Eye (tissue), 1 donor: ENCODE results near the gene CAPN12.

ENCODE experiments used
- DNase-seq: peaks from one replicate; pipeline ENCODE4 v3.0.0-alpha.2; 2015

The CAPN12 gene

DNA sequence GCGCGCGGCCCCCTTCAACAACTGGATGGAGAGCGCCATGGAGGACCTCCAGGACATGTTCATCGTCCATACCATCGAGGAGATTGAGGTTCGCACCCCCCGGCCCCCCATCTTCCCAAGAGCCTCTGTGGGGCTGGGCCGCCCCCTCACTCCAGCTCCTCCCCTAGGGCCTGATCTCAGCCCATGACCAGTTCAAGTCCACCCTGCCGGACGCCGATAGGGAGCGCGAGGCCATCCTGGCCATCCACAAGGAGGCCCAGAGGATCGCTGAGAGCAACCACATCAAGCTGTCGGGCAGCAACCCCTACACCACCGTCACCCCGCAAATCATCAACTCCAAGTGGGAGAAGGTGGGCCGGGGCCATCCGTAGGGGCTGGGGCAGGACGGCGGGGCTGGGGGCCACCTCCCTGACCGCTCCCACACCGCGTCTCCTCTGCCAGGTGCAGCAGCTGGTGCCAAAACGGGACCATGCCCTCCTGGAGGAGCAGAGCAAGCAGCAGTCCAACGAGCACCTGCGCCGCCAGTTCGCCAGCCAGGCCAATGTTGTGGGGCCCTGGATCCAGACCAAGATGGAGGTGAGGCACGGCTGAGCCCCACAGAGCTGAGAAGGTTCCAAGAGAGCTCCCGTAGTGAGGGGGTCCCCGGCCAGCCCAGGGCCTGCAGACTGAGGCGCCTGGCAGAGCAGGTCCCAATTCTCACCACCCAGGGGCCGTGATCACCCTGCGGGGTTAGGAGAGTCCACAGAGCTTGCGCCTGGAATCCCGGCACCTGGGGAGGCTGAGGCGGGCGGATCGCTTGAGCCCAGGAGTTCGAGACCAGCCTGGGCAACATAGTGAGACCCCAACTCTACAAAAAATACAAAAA lies 20.1 kb downstream of the CAPN12 start:
- DNase-seq, result no peak

- no peak for DNase-seq
Measured at GRCh38 chr19:38723606-38723965, 20.7 kb downstream of the CAPN12 start.

- no peak for DNase-seq
Measured at GRCh38 chr19:38722947-38723605, 21.2 kb downstream of the CAPN12 start.

- DNase-seq, result peak; percentile 78
Measured at GRCh38 chr19:38721979-38722773, 22.1 kb downstream of the CAPN12 start.

DNA sequence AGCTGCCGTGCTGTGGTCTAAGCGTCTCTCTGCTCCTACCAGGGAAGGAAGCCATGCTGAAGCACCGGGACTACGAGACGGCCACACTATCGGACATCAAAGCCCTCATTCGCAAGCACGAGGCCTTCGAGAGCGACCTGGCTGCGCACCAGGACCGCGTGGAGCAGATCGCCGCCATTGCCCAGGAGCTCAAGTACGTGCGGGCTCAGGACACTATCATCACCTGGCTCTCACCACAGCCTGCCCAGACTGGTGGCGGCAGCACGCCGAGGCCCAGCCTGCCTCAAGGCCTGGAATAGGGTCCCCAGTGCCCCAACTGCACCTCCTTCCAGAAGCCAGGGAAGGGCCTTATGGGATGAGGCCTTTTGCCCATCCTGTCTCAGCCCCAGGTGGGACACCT lies 22.8 kb downstream of the CAPN12 start:
- no peak for DNase-seq

- DNase-seq, result no peak
Measured at GRCh38 chr19:38720559-38721236, 23.6 kb downstream of the CAPN12 start.

DNA sequence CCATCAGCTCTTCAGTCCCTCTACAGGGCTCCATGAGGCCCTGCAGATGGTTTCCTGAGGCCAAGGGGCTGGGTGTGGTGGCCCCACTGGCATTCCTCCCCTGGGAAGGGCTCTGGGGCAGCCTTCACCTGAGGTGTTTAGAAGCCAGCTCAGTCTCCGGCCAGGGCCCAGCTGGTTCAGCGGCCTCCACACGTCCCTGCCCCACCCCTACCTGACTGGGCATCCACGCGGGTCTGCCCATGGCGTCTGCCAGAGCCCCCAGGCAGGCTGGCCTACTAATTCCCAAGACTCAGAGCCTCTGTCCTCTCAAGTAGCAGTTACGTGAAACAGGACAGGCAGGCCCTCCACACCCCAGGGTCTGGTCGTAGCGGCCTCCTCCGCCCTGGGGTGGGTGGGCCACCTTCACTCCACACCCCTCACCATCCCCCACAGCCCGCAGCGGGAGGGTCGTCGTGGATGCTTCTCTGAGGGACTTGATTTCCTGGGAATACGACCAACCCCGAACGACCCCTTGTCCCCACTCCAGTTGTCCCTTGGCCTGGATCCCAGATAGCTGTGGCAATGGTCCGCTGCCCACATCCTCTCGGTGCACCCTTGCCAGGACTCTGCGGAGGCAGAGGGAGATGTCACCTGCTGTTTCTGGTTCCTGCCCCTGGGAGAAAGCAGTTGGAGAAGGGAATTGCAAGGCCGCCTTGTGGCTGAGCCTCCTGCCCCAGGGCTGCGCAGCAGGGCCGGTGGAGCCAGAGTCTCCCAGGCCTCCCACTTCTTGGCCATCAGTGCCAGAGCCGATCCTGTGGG lies 24.3 kb downstream of the CAPN12 start:
- no peak for DNase-seq

DNA sequence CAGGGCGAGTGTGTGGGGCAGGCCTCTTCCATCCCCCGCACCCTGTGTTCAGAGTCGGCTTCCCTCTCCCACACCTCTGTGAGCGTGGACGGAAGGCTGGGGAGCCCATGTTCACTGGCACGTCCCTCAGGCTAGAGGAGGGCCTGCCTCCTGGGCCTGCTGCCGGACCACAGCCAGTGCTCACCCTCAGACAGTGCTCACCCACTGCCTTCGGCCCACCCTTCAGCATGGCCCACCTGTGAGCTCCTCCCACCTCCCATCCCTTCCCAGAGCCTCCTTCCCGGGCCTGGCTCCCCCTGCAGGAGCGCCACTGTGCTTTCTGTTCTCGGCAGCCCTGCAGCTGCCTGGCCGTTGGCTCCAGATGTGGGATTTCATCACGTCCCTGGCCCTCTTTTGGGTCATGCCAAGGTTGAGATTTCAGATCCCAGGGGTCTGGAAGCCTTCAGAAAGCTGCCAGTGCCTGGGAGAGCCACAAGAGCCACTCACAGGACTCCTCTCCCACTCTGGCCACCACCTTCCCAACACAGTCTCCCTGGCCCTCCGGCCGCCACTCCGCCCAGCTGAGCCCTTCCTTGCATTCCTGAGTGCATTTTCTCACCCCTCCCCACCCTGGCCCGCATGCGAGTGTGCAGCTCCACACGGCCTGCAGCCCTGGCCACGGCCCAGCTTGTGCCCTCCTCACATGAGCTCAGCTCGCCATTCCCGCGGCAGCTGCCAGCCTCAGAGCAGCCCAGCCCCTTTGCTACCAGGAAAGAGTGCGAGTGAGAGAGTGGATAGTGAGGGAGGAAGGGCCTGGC lies 25.3 kb downstream of the CAPN12 start:
- DNase-seq, result no peak

DNA sequence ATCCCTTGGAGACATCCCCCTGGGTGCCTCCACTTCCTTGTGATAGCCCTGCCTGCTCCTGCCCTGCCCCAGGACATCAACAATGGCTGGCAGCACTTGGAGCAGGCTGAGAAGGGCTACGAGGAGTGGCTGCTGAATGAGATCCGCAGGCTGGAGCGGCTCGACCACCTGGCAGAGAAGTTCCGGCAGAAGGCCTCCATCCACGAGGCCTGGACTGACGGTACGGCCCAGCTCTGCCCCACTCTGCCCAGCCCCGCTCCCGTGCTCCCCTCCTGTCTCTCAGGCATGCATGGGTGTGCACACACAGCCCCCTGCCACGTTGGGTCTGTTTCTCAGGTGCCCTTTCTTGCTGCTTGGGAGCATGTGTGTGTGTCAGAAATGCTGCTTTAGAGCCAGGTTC lies 26.4 kb downstream of the CAPN12 start:
- DNase-seq, result no peak

DNA sequence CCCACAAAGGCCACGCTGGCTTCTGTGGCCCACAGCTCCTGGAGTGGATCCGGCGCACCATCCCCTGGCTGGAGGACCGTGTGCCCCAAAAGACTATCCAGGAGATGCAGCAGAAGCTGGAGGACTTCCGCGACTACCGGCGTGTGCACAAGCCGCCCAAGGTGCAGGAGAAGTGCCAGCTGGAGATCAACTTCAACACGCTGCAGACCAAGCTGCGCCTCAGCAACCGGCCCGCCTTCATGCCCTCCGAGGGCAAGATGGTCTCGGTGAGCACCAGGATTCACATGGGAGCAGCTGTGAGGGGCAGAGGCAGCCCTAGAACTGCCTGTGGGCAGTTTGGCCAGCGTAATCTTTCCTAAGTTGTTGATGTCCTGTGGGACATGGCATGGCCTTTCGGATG lies 27.2 kb downstream of the CAPN12 start:
- DNase-seq, result no peak

GRCh38 chr19:38715555-38715954 lies 28.7 kb downstream of the CAPN12 start:
- no peak for DNase-seq

DNA sequence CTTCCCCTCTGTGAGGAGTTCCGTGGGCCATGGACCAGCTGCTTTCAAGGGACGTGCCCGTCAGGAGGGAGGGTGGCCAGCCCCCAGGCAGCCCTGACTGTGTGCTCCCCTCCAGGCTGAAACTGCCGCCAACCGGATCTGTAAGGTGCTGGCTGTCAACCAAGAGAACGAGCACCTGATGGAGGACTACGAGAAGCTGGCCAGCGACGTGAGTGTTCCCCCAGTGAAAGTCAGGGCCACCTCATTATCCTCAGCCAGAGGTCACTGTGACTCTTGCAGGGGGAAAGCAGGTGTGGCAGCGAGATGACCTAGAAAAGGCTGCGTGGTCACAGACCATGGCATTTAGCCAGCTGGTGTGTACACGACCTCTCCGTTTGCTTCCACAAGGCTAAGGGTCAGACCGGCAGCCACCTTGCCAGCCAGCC lies 29.9 kb downstream of the CAPN12 start:
- DNase-seq, result no peak

GRCh38 chr19:38713865-38714264 lies 30.4 kb downstream of the CAPN12 start:
- no peak for DNase-seq

DNA sequence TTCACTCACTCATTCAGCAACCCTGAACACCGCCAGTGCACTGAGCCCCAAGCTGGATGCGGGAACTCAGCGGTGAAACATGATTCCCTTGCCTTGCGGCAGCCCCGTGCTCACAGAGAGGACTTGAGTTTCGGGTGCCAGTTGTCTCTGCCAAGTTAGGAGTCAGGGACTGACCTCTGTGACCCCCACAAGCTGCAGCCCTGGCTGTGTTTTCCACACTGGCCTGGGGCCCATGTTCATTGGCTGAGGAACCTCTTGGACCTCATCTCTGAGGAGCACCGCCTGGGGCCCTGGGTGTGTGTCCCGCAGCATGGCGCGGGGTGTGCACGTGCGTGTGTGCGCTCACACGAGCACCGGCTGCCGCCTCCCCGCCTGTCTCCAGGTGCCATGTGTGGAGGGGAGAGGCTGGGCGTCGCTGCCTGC lies 31.0 kb downstream of the CAPN12 start:
- DNase-seq, result no peak

DNA sequence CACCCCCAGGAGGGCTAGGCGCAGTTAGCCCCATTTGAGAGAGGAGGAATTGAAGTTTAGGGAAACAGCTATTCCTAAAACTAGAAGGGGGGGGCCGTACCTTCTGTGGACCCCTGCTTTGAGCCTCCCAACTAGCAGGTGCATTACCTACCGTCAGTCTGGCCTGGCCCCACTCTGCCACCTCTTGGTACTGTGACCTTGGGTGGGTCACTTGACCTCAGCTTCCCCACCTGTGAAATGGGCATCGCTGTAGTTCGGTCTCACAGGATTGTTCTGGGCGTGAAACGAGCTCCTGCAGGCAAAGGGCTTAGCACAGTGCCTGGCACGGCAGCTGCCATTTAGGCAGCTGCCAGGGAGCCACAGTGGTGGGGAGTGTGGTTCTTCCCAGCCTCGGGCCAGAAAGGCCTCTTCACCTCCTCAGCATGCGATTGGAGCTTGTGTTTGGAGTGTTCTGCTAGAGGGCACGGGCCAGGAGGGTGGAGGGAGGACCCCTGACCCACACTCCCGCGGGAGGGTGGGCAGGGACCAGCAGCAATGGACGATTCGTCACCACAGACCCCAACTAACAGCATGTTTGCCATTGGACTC lies 32.0 kb downstream of the CAPN12 start:
- DNase-seq, result no peak

DNA sequence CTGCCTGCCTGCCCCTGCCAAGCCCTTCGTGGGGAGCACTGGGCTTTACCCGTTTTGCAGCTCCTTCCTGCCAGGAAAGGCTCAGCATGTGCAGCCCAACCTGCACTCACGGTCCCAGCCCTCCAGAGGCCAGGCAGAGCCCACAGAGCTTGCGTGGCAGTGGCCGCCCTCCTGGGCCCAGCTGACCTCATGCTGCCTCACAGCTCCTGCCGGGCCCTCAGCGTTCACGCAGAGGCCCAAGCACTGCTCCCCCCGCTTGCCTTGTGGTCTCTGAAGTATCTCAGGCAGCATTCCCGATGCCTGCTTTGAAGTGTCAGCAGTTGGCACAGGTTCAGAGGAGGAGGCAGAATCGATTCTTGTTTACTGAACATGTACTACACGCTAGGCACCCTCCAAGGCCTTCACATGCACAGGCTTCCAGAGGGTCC lies 32.5 kb downstream of the CAPN12 start:
- no peak for DNase-seq

- no peak for DNase-seq
Measured at GRCh38 chr19:38710928-38711725, 33.1 kb downstream of the CAPN12 start.

- no peak for DNase-seq
Measured at GRCh38 chr19:38710416-38710702, 33.9 kb downstream of the CAPN12 start.

DNA sequence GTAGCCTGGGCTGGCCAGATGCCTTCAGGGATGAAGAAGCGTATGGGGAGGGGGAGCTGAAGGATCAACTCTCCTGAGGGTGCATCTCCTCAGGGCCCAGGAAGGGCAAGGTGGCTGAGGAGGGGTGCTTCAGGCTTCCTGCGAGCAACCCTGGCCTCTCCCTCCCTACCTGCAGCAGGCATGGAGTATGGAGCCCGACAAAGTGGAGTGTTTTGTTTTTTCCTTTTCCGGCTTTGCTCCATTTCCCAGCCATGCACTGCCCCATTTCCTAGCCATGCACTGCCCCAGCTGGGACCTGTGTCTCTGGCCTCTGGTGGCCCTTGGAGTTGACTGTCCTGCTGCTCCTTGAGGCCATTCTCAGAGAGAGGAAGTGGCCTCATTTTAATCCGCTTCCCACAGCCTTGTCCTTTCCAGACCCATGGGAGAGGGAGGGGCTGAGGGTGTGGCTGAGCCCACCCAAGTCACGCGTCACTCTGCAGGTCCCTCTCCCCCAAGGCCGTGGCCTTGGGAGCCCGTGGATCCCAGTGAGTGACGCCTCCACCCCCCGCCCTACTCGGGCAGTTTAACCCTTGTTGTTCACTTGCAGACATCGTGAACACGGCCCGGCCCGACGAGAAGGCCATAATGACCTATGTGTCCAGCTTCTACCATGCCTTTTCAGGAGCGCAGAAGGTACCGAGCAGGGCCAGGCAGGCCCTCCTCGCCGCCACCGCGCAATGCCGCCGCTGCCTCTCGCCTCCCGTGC lies 34.4 kb downstream of the CAPN12 start:
- DNase-seq, result no peak
